Right atrium auricular region (tissue), 2 donors: Measurements from ENCODE around the gene MYBBP1A. TPM values are rescaled to one million over a fixed set of nuclear protein-coding genes. Genes with fewer than 3 reads are reported as not detected.

Source experiments
- DNase-seq: peaks from one replicate; pipeline ENCODE4 v3.0.0-alpha.2; 2019; ENCODE audit warnings: low spot score
- H3K27ac ChIP-seq, 2 donors: fragments of 200-600 bp; sonication (generic); 1 replicate in 1 of 2; 2 replicates in 1 of 2; pipeline ENCODE4 v1.5.1; 2016 to 2019
- H3K27me3 ChIP-seq, 2 donors: fragments of 200-600 bp; sonication (generic); one replicate each; pipeline versions ENCODE4 v1.5.1 to v1.6.0; 2017 to 2019
- H3K36me3 ChIP-seq: fragments of 200-600 bp; sonication (generic); one replicate; pipeline ENCODE4 v1.5.1; 2016
- H3K4me1 ChIP-seq, 2 donors: fragments of 200-600 bp; sonication (generic); one replicate each; pipeline versions ENCODE4 v1.5.1 to v1.6.0; 2017 to 2019
- H3K4me3 ChIP-seq, 2 donors: fragments of 200-600 bp; sonication (generic); 1 replicate in 1 of 2; 2 replicates in 1 of 2; pipeline ENCODE4 v1.5.1; 2017 to 2019; ENCODE audit warnings: mild to moderate bottlenecking in 1 of 2, moderate library complexity in 1 of 2
- H3K9me3 ChIP-seq, 2 donors: fragments of 200-600 bp; sonication (generic); one replicate each; pipeline ENCODE4 v1.5.1; 2019
- CTCF ChIP-seq, 2 donors: fragments of 200-600 bp; sonication (generic); IDR thresholded peaks; one replicate each; pipeline ENCODE4 v1.5.1; 2019; ENCODE audit warnings: antibody characterized with exemption in 2 of 2
- total RNA-seq, 2 donors: library from RNA; depleted of rRNA; stranded (reverse); fragments of >200 nt; gene quantifications; one replicate each; pipeline ENCODE4 v1.1.0, GENCODE V29; 2016

MYBBP1A gene
- total RNA-seq, 2 donors from 2014 or later: 19.6 to 25.8 TPM

- TF ChIP-seq CTCF (IDR thresholded peaks at IDR 0.05): no peak
- peaks cover 0 to 49% of the 10 kb centered on the region in 2 donors for H3K4me1 ChIP-seq
- H3K36me3 ChIP-seq: no peaks in the 10 kb centered on the region
- H3K27ac ChIP-seq: no peak overlapping the region
- no peak for DNase-seq
- no peaks in the 10 kb centered on the region for H3K27me3 ChIP-seq
- H3K9me3 ChIP-seq: no peaks in the 10 kb centered on the region
- no peak overlapping the region for H3K4me3 ChIP-seq
Observed at GRCh38 chr17:4523946-4524345, 31.2 kb downstream of the MYBBP1A start.

GRCh38 chr17:4522661-4523060 lies 32.5 kb downstream of the MYBBP1A start:
- no peaks in the 10 kb centered on the region for H3K9me3 ChIP-seq
- H3K36me3 ChIP-seq: no peaks in the 10 kb centered on the region
- no peaks in the 10 kb centered on the region for H3K27me3 ChIP-seq
- peaks cover 0 to 54% of the 10 kb centered on the region in 2 donors for H3K4me1 ChIP-seq
- no peak for DNase-seq
- H3K27ac ChIP-seq: peak overlapping the region; percentile 37 to 78
- H3K4me3 ChIP-seq: no peak overlapping the region
- no peak for TF ChIP-seq CTCF (IDR thresholded peaks at IDR 0.05)

GRCh38 chr17:4520894-4521600 lies 34.1 kb downstream of the MYBBP1A start:
- H3K9me3 ChIP-seq: no peaks in the 10 kb centered on the region
- H3K27me3 ChIP-seq: no peaks in the 10 kb centered on the region
- H3K36me3 ChIP-seq: no peaks in the 10 kb centered on the region
- peak overlapping the region; percentile 58 to 78 for H3K27ac ChIP-seq
- DNase-seq: no peak
- no peak overlapping the region for H3K4me3 ChIP-seq
- H3K4me1 ChIP-seq: peaks cover 0 to 45% of the 10 kb centered on the region in 2 donors
- TF ChIP-seq CTCF (IDR thresholded peaks at IDR 0.05): no peak

GRCh38 chr17:4520060-4520893 lies 34.9 kb downstream of the MYBBP1A start:
- Histone ChIP-seq H3K4me1 (peaks cover 0 to 45% of the 10 kb centered on the region in 2 donors), H3K4me3 (no peak overlapping the region), H3K27me3 (no peaks in the 10 kb centered on the region), H3K36me3 (no peaks in the 10 kb centered on the region), H3K9me3 (no peaks in the 10 kb centered on the region), H3K27ac (peak overlapping the region; percentile 58 to 78)
- TF ChIP-seq CTCF (IDR thresholded peaks at IDR 0.05): no peak
- DNase-seq: no peak

- peaks cover 0 to 45% of the 10 kb centered on the region in 2 donors for H3K4me1 ChIP-seq
- no peak overlapping the region for H3K4me3 ChIP-seq
Observed at GRCh38 chr17:4519361-4519788, 35.8 kb downstream of the MYBBP1A start.

More at GRCh38 chr17:4519361-4519788, 35.8 kb downstream of the MYBBP1A start:
- no peak for DNase-seq
- no peaks in the 10 kb centered on the region for H3K9me3 ChIP-seq
- H3K36me3 ChIP-seq: no peaks in the 10 kb centered on the region
- no peaks in the 10 kb centered on the region for H3K27me3 ChIP-seq
- H3K27ac ChIP-seq: peak overlapping the region; percentile 74 to 78
- TF ChIP-seq CTCF (IDR thresholded peaks at IDR 0.05): no peak
